ENCODE data around the gene NR5A2. TPM values are rescaled to one million over a fixed set of nuclear protein-coding genes. Genes with fewer than 3 reads are reported as not detected.

The NR5A2 gene
- total RNA-seq, 1 donor from 2014 or later: 1.4 TPM

GRCh38 chr1:200178340-200178739 is 150.8 kb downstream of the NR5A2 start:
- intact Hi-C loops (cut with DNase I): no loop called here
- Histone ChIP-seq H3K36me3 (no peaks in the 10 kb centered on the region), H3K27me3 (ENCODE audit: low read depth) (no peaks in the 10 kb centered on the region), H3K27ac (no peak overlapping the region), H3K9me3 (no peaks in the 10 kb centered on the region), H3K4me1 (no peaks in the 10 kb centered on the region), H3K4me3 (no peak overlapping the region)
- no peak for TF ChIP-seq CTCF (IDR thresholded peaks at IDR 0.05)
- ATAC-seq: no peak
- DNase-seq: no peak

- Histone ChIP-seq H3K36me3 (no peaks in the 10 kb centered on the region), H3K27ac (no peak overlapping the region), H3K4me1 (peaks cover 8% of the 10 kb centered on the region), H3K9me3 (no peaks in the 10 kb centered on the region), H3K4me3 (no peak overlapping the region), H3K27me3 (ENCODE audit: low read depth) (no peaks in the 10 kb centered on the region)
- TF ChIP-seq CTCF (IDR thresholded peaks at IDR 0.05): no peak
- no peak for ATAC-seq
- no peak for DNase-seq
- intact Hi-C loops (cut with DNase I): no loop called here
These were observed 151.7 kb downstream of the NR5A2 start for GRCh38 chr1:200179126-200179780.

- TF ChIP-seq CTCF (IDR thresholded peaks at IDR 0.05): no peak
- Histone ChIP-seq H3K36me3 (no peaks in the 10 kb centered on the region), H3K9me3 (no peaks in the 10 kb centered on the region), H3K4me3 (no peak overlapping the region), H3K4me1 (peaks cover 13% of the 10 kb centered on the region), H3K27me3 (ENCODE audit: low read depth) (no peaks in the 10 kb centered on the region), H3K27ac (no peak overlapping the region)
- DNase-seq: no peak
- intact Hi-C loops (cut with DNase I): no loop called here
- ATAC-seq: no peak
These were observed 152.3 kb downstream of the NR5A2 start for GRCh38 chr1:200179781-200180160.

- H3K4me1 ChIP-seq: peaks cover 13% of the 10 kb centered on the region
- ATAC-seq (peak in 1 of 2 donors; percentile 20), DNase-seq (no peak)
- H3K4me3 ChIP-seq: no peak overlapping the region
- H3K27me3 ChIP-seq (ENCODE audit: low read depth): no peaks in the 10 kb centered on the region
- no peaks in the 10 kb centered on the region for H3K36me3 ChIP-seq
- TF ChIP-seq CTCF (IDR thresholded peaks at IDR 0.05): no peak
- H3K9me3 ChIP-seq: no peaks in the 10 kb centered on the region
- intact Hi-C loops (cut with DNase I): no loop called here
- no peak overlapping the region for H3K27ac ChIP-seq
These were observed 153.3 kb downstream of the NR5A2 start for GRCh38 chr1:200180821-200181220.

- no peak for ATAC-seq
- no peak for TF ChIP-seq CTCF (IDR thresholded peaks at IDR 0.05)
- no peak overlapping the region for H3K4me3 ChIP-seq
- no peaks in the 10 kb centered on the region for H3K9me3 ChIP-seq
- H3K27me3 ChIP-seq (ENCODE audit: low read depth): no peaks in the 10 kb centered on the region
- no peak for DNase-seq
- no peaks in the 10 kb centered on the region for H3K36me3 ChIP-seq
- H3K27ac ChIP-seq: no peak overlapping the region
- H3K4me1 ChIP-seq: peaks cover 13% of the 10 kb centered on the region
- intact Hi-C loops (cut with DNase I): no loop called here
These were observed 154.4 kb downstream of the NR5A2 start for GRCh38 chr1:200181861-200182260.
